ENCODE results near the gene DMKN. TPM values are rescaled to one million over a fixed set of nuclear protein-coding genes. Genes with fewer than 3 reads are reported as not detected.

The DMKN gene, protein sequence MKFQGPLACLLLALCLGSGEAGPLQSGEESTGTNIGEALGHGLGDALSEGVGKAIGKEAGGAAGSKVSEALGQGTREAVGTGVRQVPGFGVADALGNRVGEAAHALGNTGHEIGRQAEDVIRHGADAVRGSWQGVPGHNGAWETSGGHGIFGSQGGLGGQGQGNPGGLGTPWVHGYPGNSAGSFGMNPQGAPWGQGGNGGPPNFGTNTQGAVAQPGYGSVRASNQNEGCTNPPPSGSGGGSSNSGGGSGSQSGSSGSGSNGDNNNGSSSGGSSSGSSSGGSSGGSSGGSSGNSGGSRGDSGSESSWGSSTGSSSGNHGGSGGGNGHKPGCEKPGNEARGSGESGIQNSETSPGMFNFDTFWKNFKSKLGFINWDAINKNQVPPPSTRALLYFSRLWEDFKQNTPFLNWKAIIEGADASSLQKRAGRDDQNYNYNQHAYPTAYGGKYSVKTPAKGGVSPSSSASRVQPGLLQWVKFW
- 3.1 TPM for total RNA-seq
- long read RNA-seq, partial matches to known transcripts: 0 of 1 reads
- long read RNA-seq, other reads (novel, unspliced or antisense): 1 of 1 reads

DNA sequence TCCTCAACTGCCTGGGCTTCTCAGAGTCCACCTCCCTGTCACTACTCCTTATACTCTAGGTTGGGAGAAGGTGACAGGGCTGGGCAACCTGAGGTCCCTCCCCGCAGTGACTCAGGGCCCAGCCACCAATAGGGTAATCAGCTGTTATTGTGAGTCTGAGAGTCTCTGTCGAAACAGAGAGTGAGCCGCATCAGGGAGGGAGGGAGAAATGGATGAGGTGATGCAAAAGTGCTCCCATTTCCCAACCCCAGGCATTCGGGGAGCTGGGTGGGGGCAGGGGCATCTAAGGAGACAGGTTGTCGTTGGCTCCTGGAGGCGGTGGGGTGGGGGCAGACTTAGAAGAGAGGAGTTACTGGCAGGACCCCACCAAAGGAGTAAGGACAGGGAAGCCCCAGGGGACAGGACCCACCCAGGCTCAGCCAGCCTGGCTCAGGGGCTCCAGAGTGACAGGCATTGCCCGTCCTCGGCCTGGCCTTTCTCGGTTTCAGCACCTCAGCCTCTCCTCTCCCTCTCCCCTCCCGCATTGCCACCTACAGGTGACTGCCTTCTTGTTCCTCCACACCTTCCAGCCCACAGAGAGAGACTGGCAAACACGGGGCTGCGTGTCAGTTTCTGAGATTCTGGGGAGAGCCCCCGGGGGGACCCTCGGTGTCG is at the start of gene DMKN:
TSS of gene DMKN (minus strand) at position 22 of the 654 bp plus-strand sequence. CDS start 174 bp downstream, outside the sequence.
- no peak for DNase-seq (ENCODE audit: low spot score)

DNA sequence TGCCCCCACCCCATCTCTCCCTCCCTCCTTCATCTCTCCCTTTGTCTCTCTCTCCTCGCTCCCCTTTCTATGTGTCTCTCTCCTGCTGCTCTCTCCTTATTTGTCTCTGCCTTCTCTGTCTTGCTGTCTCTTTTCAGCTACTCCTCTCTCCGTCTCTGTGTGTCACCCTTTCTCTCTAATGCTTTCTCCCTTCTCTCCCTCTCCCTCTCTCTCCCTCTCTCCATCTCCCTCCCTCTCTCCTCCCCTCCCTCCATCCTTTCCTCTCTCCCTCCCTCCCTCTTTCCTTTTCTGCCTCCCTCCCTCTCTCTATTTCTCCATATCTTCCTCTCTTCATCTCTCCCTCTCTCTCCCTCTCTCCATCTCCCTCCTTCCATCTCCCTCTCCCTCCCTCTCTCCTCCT is 49.3 kb upstream of the DMKN start:
- DNase-seq (ENCODE audit: low spot score): no peak

DNA sequence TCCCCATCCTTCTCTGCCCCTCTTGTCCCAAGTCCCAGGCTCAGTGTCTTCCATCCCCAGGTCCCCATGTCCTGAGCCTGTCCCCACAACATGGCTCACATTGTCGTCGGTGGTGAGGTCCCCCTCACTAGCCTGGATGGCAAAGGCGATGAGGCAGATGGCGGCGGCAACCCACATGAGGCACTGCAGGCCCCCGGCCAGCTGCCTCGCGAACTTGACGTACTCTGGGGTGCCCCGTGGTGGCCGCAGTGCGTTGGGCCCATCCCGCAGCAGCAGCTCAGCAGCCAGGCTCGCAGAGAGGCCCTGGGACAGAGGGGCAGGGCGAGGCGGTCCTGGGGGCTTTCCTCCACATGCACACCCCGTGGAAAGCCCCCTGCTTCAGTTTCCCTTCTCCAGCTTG is 48.9 kb upstream of the DMKN start:
- DNase-seq (ENCODE audit: low spot score): no peak

DNA sequence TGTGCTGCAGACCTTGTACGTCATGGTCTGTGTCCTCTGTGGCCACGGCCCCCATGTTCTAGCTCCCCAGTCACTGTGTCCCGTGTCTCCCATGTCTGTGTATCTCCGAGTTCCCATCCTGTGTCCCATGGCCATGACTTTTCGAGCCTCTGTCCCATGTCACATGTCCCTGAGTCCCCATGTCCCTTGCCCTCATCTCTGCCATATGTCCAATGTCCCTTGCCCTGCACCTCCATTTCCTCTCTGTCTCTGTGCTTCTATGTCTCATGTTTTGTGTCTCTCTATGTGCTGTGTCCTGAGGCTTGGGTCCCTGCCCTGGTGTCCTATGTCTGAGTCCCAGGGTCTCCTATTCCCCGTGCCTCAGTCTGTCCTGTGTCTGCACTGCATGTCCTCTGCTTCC is 48.0 kb upstream of the DMKN start:
- DNase-seq (ENCODE audit: low spot score): no peak

DNA sequence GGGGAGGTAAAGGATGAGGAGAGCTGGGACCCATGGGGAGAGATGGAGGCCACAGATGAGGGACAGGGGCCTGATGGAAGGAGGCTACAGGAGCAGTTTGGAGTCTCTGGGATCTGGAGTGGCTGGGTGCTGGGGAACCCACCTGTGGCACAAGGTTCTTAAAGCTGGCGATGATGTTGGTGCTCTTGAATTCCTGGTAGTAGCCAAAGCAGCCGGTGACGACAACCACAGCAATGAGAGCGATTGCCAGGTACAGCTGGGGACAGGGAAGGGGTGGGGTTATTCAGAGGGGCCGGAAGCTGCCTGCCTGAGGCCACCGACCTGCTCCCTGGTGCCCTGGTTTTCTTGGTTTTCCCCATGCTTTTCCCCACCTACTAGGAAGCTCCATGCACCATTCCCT is 47.2 kb upstream of the DMKN start:
- DNase-seq (ENCODE audit: low spot score): no peak

DNA sequence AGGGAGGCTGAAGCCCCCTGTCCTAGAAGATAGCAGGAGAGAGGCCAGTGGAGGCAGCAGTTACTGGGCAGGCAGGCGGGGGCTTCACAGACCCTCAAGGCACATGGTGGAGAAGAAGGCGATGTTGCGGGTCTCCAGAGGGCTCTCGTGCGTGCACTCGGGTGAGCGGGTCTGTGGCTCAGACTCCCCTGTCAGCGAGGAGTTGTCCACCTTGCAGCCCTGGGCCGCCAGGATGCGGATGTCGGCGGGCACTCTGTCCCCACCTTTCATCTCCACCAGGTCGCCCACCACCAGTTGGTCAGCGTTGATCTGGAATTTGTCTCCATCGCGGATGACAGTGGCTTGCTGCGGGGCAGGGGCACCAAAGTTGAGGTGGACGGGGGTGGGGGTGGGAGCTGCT is 46.8 kb upstream of the DMKN start:
- DNase-seq (ENCODE audit: low spot score): no peak

DNA sequence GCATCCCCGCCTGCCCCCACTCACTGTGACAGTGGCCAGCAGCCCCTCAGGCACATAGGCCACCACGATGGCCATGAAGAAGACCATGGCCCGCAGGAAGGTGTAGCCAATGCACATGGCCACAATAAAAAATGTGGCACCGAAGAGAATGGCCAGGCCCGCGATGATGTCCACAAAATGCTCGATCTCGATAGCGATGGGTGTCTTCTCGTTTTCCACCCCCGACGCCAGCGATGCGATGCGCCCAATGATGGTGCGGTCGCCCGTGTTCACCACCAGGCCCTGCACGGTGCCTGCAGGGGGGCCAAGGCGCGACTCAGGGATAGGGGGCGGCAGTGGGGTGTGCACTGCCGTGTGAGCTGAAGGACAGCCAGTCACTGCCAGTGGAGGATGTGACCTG is 46.3 kb upstream of the DMKN start:
- no peak for DNase-seq (ENCODE audit: low spot score)

DNA sequence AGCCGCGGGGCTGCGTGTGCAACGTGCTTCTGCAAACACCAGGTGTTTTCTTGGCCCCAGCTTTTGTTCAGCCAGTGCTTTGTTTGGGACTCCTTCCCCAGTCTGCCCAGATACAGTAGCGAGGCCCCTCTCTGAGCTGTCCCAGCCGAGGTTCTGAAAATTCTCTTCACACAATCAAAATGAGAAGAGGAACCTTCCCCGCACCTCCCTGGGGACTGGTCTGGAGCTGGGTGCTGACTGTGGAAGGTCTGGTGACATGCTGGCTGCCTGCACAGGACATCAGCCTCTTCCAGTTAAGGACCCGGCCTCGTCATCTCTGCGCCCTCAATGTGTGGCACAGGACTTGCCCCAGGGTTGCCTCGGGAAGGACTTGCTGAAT is 45.8 kb upstream of the DMKN start:
- DNase-seq (ENCODE audit: low spot score): no peak

DNA sequence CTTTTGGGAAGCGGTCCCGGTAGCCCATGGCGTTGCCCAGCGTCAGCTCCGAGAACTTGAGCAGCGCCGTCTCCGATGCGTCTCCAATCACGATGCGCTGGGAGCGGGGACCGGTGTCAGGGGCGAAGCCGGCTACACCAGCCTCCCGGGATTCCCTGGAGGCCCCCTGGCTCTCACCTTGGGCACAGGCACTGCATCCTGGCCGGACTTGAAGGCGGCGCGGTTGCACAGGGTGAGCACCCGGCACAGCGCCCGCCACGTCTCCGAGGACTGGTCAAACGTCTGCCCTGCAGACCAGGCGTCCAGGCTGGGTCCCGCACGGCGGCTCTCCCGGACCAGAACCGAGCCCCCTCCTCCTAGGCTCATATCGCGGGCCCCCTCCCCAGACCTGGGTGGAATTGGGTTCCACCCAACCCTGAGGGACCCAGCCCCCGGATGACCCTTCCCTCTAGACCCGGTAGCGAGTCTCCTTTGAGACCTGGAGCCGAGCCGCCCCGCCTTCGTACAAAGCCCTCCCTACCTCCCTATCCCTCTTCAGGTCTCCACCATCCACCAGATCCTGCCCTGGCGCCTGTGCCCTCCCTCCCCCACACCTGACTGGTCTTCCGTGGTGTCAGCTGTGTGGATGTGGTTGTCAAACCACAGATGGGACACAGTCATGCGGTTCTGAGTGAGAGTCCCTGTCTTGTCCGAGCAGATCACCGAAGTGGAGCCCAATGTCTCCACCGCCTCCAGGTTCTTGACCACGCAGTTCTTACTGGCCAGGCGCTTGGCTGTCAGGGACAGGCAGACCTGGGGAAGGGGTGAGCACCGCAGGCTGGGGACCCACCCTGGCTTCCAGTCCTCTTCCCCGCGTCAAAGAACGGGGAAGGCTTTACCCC is 45.2 kb upstream of the DMKN start:
- no peak for DNase-seq (ENCODE audit: low spot score)

DNA sequence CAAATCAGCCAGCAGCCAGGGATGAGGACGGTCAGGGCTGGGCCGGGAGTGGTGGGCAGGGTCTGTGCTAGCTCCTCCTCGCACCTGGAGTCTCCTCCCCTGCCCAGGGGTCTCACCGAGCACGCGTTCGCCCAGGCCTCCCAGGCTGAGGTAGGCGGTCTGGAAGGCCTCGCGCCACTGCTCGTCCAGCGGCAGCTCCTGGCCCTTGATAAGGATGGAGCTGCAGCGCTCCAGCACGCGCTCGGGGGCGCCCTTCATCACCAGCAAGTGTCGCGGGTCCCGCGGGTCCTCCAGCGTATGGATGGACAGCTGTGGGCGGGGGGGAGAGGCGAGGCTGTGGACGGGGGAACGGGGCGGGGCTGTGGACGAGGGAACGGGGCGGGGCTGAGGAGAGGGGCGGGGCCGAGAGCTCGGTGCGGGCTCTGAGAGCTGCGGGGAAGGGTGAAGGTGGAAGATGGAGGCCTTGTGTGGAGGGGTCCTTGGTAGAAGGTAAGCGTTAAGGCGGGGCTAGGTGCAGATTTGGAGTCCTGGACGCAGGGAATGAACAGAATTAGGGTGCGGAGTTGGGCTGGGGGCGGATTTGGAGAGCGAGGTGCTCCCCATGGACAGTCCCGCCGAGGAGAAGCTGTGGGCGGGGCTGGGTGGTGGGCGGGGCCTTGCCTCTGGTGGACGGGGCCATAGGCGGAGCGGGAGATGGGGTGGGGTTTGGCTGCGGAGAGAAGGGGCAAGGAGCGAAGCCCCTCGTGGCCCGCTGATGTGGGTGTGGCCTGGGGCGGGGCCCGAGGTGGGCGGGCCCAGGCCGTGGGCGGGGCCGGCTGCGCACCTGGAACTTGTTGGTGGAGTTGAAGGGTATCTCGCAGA is 44.3 kb upstream of the DMKN start:
- no peak for DNase-seq (ENCODE audit: low spot score)

DNA sequence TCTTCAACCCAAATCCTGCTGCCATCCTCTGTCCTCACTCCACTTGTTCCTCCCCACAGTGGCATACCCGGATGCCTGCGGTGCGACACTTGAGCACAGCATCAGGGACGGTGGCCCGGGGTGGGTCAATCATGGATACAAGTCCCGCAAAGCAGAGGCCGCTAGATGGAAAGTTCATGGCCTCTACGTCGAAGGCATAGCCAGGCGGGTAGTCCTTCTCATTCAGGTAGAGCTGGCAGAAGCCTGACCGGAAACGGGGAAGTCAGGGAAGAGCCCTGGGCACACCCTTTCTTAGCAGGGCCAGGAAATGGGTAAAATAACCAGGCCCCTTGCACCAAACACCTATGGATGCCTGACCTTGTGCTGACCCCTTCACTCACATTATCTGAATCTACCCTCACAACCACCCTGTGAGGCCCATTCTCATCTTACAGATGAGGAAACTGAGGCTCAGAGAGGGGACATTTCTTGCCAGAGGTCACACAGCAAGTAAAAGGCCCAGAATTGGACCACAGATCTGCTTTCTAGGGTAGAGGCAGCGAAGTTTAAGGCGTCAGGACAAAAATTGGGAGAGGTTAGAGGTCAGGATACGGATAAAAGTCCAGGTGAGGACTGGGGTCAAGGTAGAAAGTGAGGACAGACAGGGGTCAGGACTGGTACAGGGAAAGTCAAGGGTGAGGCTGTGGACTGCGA is 43.5 kb upstream of the DMKN start:
- DNase-seq (ENCODE audit: low spot score): no peak

DNA sequence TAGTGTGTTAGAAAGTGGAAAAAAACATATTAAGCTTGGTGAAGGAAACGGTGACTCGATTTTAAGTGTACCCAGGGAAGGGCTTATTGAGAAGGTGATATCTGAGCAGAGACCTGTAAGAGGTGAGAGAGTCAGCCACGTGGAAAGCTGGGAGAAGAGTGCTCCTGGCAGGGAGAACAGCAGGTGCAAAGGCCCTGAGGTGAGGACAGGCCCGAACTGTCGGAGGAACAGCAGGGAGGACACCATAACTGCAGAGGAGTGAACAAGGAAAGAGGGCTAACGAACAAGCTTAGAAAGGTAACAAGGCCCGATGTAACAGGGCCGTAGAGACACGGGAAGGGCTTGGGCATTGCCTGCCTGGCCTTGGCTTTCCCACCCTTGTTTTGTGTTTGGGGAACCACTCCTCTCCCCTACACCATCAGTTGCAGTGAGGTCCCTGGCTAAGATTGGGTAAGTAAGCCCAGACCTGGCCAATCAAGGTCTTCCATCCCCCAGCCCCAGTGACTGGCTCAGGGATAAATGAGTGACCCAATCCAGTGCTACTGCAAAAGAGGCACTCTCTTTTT is 42.7 kb upstream of the DMKN start:
- DNase-seq (ENCODE audit: low spot score): no peak

DNA sequence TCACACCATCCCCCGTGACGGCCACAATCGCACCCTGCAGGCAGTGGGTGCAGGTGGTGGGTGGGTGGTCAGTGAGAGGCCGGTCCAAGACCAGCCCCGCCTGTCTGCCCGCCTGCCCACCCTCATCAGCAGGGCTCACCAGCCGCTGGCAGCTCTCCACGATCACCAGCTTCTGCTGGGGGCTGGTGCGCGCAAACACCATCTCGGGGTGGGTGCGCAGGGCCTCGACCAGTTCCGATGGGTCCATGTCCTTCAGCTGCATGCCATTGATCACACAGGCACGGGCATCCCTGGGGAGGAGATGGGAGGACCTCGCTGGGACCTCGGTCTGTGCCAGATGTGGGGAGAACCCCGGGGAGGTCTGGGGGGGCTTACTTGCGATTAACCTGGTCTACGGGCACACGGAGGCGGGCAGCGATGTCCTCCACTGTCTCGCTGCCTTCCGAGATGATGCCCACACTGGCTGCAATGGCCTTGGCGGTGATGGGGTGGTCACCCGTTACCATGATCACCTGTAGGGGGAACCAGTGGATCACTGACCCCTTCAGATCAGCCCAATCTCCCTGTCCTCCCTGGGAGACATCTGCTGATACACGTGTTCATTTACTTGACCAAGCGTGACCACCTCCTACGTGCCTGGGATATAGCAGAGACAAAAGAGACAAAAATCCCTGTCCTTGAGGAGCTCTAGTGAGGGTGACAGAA is 42.0 kb upstream of the DMKN start:
- no peak for DNase-seq (ENCODE audit: low spot score)

DNA sequence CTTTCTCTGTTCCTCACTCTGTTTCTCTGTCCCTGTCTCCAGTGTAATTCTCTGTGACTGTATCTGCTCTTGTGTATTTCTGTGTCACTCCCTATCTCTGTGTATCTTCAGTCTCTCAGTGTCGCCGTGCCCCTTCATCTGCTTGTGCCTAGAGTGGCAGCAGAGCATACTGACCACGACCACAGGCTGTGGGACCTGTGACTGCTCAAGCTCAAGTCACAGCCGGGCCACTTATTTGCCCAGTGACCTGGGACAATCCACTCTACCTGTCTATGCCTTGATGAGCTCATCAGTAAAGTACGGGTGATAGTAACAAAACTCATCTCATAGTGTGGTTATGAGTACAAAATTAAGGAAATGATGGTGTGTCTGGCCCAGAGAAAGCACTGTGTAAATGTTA is 40.6 kb upstream of the DMKN start:
- DNase-seq (ENCODE audit: low spot score): no peak

DNA sequence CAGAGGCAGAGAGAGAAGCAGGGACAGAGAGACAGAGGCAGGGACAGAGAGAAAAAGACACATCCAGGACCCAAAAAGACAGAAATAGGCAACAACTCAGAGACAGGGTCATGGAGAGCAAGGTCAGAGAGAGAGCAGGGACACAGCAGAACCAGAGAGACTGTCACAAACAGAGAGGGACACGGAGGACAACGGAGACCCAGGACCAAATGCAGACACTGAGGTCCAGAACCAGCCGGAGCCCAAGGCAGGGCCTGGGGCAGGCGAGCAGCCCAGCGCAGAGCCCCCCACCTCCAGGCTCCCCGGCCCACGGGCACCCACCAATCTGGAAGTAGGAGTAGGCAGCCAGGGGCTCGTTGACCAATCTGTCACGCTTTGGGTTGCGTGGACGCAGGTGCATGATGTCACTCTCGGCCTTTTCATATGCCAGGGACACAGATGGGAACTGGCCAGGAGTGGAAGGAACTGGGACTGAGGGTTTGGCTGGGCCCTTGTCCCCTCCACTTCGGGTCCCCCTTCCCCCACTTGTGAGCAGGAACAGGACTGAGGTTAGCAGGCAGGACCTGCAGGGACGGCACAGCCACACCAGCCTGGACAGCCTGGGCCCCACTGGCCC is 40.0 kb upstream of the DMKN start:
- DNase-seq (ENCODE audit: low spot score): no peak

DNA sequence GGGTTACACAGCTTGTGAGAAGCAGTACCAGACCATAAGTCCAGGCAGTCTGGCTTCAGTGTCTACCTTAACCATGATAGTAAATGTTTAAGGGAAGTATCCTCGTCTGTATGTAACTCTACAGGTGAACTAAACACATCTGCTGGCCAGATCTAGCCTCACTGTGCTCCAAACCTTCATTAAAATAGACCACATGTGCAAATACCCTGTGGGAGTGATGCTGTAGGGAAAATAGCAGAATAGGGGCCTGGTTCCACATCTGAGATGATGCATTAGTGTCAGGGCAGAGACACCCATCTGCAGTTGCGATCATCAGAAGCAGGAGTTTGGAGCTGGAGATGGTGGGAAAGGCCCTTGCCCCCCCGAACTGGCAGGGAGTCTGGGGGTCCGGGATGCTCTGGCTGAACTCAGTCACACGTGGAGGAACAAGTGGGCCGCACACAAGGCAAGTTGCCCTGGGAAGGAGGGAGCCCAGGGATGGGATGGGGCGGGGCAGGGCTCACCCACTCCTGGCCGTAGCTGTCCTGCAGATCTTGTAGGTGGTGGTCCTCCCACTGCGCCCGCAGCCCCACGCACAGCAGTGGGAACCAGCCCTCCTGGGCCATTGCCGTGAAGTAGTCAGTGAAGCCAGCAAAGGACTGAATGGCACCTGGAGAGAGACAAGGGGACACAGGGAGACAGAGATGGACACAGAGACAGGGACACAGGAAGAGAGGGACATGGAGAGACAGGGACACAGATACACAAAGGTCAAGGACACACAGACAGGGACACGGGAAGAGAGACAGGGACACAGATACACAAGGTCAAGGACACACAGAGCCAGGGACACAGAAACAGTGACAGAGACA is 39.3 kb upstream of the DMKN start:
- no peak for DNase-seq (ENCODE audit: low spot score)

DNA sequence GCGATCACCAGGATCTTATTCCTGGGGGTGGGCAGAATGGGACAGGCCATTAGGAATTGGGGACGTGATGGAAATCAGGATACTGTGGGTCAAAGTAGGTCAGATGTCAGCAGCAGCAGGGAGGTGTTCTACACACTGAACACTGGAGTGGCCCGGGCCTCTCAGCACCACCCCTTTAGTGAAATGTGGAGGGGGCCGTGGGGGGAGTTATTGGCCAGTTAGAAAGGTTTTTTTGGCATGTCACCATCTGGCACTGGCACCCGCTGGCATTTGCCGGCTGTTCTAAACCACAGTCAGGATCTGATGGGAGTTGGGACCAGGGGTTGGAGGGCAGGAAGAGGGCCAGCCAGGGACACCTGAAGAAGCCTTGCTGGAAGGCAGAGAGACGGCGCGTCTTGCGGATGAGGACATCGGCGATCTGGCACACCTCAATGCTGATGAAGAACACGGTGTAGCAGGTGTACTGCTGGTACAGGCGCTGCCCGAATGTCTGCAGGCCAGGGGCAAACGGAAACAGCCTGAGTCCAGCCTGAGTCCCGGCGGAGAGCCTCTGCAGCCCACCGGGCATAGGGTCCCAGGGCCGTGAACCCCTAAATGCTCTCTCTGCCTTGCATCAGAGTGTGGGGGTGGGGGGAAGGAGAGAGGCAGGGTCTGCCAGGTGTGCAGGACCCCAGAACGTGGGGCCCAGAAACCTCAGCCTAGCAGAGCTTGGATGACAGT is 37.8 kb upstream of the DMKN start:
- no peak for DNase-seq (ENCODE audit: low spot score)

Data from mesenteric fat pad (tissue), 1 donor.